Non-pigmented ciliary epithelial cell (primary cell): ENCODE results near the gene PDGFD.

Experiments
- DNase-seq: peaks from one replicate; pipeline ENCODE4 v3.0.0-alpha.2; 2010; ENCODE audit warnings: low read depth

Gene PDGFD

DNA sequence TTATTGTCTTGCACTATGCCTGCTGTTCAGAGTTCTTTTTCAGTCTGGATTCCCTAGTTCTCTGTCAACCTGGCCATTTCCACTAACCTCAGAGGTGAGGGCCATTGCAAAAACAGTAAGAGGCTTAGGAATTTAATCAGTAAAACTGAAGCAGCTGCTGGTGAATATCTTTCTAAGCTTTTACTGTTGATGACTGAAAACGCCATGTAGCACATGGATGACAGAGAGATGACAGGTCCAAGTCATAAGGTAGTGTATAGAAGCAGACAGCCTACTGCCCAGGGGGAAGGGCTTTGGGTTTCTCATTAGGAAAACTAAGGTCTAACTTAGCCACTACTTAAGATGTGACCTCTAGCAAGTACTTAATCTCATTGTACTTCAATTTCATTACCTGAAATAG, 280.1 kb downstream of the PDGFD start:
- DNase-seq: no peak

DNA sequence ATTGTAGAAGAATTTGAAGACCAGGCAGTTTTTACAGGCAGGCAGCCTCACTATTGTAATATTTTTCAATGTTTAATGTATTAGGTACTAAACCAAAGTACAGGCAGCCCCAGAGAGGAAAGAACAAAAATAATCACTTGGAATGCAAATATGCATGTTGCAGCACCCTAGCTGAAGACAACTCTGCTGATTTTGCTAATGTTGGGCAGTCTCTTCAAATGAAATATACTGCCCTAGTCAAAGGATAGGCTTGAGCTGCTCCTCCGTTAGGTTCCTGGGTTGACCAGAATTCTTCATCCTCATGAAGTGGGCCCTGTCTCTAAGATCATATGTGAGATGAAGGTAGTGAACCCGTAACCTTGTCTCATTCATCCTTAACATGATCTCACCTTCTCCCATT, 280.7 kb downstream of the PDGFD start:
- DNase-seq: no peak

DNA sequence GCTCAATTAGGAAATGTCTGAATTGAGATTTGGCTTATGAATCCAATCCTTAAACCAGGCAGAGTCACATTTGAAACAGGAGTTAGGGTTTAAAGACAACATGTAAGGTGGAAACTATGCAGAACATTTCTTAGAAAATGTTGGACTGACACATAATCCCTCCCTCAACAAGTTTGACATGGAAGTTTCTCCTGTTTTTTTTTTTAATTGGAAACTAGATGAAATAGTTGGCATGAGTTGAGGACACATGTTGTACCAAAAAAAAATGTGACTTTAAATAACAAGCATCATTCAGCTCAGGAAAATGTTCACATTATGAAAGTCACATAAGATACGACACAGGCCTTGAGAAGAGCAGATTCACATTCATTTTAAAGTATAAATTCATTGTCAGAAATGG, 282.4 kb downstream of the PDGFD start:
- DNase-seq: no peak

DNA sequence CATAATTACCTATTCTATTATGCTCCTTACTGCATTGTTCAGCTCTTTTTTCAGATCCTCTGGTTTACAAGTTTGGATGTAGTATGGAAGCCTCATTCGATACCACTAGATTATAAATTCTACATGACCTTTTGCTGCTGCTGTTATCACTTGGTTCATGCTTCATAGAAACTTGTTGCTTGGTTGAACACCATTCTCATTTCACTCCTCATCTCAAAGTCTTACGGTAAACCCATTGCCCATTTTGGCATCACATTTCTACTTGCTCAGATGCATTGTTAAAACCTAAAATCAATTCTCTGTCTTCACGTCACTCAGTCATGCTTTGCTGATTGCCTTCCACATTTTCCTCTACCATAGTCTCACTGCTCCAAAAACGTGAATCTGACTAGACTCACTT, 283.0 kb downstream of the PDGFD start:
- DNase-seq: no peak

DNA sequence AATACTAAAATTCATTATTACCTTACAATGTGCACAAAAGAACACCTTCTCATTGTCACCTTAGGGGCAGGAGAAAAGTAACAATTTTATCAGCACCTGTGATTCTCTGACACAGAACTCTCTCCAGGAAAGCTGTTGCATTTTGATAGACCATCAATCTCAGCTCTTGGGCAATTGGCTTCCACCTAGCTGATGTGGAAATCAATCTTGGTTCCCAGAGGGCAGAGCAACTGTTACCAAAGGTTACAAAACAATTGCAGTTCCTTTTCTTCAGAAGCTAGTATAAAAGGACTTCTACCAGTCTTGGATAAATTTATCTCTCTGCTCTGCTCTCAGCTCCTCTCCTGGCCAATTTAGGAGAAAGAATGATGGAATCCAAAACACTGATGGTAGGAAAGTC, 285.3 kb downstream of the PDGFD start:
- no peak for DNase-seq

DNA sequence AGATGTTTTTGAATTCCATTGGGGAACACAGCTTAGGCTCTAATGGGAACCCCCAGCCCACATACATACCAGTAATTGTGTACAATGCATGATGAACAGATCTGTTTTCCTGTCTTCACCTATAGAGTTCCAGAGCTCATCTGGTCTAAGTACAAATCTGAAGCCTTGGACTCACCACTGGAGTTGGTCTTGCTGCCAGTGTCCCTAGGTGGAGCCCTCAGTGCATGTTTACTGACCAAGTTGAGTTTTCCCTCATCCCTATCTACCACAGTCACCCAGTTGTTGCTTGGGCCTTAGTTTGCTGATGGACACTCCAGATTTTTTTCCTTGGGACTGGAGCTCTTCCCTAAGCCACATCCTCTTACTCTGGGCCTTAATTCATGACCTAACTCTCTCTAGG, 286.7 kb downstream of the PDGFD start:
- no peak for DNase-seq

DNA sequence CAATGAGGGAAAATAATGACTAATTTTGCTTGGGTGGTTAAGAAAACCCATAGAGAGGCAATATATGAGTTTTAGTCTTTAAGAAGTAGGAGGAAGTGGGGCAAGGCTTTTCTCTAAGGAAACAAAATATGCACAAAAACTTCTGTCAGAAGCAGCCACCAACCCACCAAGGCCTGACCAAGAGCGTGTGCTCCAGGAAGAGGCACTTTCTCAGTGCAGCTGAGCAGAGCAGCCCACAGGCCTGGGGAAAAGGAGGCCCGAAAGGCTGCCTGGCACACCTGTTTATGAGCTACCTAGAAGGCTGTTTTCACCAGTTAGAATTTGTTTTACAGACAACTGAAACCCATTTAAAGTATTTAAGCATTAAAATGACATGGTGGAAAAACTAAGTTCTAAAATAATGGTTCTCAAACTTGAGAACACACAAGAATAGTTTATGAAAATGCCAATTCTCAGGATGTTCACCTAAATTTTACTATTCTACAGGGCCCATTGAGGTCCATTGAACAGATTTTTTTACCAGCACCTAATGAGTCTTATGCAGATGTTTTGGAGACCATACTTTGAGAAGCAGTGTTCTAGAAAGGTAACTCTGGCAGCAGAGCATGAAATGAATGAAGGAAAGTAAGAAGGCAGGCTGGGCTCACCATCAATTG, 288.0 kb downstream of the PDGFD start:
- DNase-seq: no peak

DNA sequence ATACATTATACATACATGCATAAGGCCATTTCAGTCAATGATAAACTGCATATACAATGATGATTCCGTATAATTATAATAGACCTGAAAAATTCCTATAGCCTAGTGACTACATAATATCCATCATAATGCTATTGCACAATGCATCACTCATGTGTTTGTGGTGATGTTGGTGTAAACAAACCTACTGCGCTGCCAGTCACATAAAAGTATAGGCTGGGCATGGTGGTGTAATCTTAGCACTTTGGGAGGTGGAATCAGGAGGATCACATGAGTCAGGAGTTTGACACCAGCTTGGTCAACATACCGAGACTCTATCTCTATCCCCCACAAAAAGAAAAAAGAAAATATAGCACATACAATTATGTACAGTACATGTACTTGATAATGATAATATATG, 291.2 kb downstream of the PDGFD start:
- DNase-seq: no peak

DNA sequence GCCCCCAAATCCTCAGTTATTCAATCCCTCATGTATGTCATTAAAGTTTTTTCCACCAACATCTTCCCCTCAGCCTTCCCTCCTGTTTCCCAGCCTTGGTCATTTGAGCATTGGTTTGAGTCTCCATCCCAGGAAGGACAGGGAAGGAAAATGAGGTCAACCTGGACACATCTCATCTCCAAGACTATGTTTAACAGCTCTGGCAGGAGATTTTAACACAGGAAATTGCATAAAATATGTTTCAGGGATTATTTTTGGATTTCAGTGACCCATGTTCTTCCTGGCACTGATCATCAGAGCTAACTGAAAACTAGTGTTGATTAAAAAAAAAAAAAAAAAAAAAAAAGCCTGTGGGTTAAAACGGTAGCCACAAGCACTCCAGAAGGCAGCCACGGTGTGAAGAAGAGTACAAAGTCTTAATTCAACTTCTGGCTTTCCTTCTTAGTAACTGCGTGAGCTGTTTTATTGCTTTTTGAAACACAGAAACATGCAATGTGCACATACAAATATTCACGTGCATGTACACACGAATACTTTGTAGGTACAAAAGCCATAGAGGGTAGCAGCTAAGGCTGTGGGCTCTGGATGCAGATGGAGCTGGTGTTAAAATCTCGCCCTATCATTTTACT, 291.9 kb downstream of the PDGFD start:
- no peak for DNase-seq

DNA sequence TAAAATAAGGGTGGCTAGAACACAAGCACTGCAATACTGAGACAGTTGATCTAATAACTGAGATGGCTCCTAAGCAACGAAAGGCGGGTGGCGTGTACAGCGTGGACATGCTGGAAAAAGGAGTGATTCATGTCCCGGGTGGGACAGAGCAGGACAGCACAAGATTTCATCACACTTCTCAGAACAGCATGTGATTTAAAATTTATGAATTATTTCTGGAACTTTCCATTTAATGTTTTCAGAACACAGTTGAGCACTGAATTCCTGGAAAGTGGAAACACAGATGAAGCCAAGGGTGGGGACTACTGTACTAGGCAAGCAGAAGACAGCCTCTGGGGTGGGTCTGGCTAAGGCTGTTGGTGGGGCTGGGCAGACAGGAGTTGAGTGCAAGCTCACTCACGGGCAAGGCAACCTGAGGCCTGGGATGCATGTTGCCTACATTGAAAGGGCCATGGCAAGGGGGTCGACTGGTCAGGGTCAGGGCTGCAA, 293.1 kb downstream of the PDGFD start:
- DNase-seq: no peak

DNA sequence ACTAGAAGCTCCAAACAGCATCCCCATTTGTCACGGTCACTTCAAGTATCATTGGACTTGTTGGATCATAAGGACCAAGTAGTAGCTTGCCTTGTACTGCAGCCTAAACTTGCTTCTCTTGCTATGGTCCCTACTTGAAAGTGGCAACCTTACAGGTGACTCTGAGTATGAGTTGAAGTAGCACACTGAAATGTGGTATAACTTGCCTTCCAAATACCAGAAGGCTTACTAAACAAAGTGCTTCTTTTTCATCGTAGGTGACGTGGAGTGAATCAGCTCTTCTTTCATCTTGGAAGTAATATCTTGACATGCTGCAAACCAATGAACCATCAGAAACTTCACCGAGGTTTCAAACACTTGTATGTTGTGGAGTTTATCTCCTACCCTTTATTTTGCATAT, 296.5 kb downstream of the PDGFD start:
- DNase-seq: no peak

DNA sequence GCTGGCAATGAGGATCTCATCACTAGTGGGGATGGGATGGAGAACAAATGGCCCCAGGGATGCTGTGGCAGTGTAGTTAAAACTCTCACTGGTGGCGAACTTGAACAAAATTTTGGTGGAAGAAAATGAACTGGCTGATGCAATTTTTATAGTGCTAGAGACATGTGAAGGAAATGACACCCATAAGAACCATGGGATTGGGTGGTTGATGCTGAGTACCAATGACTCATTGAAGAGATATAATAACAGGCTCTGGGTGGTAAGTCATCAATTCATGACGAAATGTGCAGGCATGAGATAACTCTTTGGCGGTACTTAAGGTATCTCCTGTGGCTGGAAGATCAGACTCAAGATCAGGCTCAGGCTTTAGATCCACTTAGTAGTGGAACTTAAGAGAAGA, 300.4 kb downstream of the PDGFD start:
- DNase-seq: peak; percentile 27

DNA sequence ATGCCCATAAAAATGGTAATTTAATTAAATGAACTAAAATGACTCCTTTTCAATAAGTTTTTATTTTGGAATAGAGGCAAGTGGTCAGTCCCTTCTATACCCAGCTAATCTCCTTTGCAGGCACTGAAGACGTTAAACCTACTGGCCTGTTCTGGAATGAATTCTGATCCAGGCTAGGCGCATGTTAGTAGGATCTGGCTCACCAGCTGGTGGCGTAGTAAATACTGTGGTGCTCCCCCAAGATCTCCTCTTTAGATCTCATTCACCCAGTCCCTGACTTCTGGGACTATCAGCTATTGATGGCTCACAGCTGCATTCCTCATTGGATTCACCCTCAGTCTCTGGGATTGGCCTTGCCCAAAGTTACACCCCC, 301.2 kb downstream of the PDGFD start:
- no peak for DNase-seq

DNA sequence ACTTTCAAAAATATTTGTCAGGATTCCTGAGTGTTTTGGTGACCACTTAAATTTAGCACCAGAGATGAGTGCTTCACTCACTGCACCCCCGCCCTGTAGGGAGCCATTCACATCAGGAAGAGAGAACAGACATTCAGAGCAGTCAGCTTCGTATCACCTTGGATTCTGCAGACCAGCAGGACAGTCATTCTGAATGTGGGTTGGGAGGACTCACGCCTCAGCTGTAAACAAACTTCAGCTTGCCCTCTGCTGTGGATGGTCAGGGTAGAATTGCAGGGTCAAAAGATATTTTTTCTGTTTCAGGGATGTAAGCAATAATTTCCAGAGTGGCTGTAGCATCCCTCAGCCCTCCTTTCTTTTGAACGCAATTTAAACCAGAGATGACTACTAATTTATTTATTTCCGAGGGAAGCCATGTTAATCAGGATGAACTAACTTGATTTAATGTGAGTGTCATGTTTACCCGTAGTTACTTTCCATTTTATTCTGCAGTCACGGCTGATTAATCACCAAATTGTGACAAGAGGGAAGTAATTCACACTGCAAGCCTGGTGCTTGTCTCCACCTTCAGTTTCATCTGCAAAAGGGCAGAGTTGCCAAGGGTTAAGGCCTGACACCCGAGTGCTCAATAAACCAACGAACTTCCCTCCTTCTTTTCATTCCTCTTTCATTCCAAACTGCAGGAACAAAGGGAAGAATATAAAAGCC, 301.7 kb downstream of the PDGFD start:
- no peak for DNase-seq
